Progenitor cell of endocrine pancreas (in vitro differentiated cells): ENCODE data around the gene RALGAPA2. TPM values are rescaled to one million over a fixed set of nuclear protein-coding genes. Genes with fewer than 3 reads are reported as not detected.
A peak's percentile ranks its signal among the peaks of the same experiment; 100 is the strongest.

Experiments used
- DNase-seq: peaks from one replicate; pipeline ENCODE4 v3.0.0; 2021; ENCODE audit warnings: low spot score; ENCODE audit not compliant: unreplicated experiment
- H3K27ac Mint-ChIP-seq: 2 replicates; pipeline ENCODE4 v1.8.0; 2021; ENCODE audit warnings: mild to moderate bottlenecking, moderate library complexity, mixed read lengths
- H3K27me3 Mint-ChIP-seq: 2 replicates; pipeline ENCODE4 v1.8.0; 2021; ENCODE audit warnings: mixed read lengths
- H3K36me3 Mint-ChIP-seq: 2 replicates; pipeline ENCODE4 v1.8.0; 2022; ENCODE audit warnings: mixed read lengths; ENCODE audit not compliant: insufficient read depth
- H3K4me1 Mint-ChIP-seq: 2 replicates; pipeline ENCODE4 v1.8.0; 2021; ENCODE audit warnings: low read depth, mixed read lengths
- H3K4me3 Mint-ChIP-seq: 2 replicates; pipeline ENCODE4 v1.8.0; 2021; ENCODE audit warnings: low read depth, mild to moderate bottlenecking, moderate library complexity, mixed read lengths
- H3K9me3 Mint-ChIP-seq: 2 replicates; pipeline ENCODE4 v1.8.0; 2021; ENCODE audit warnings: low read depth, mixed read lengths
- CTCF ChIP-seq: fragments of 200-600 bp; sonication (generic); IDR thresholded peaks from one replicate; pipeline ENCODE4 v1.5.0; 2021; ENCODE audit warnings: antibody characterized with exemption, mild to moderate bottlenecking; ENCODE audit not compliant: unreplicated experiment
- total RNA-seq: library from RNA; stranded (reverse); gene quantifications from 2 replicates; pipeline ENCODE4 v1.2.1, GENCODE V29; 2021

The RALGAPA2 gene
- total RNA-seq, 1 donor from 2014 or later: 109 TPM

GRCh38 chr20:20473657-20474056, 238.8 kb downstream of the RALGAPA2 start:
- TF ChIP-seq CTCF: no peak
- no peak for DNase-seq
- Mint-ChIP-seq H3K4me1 (peaks cover 1% of the 10 kb centered on the region), H3K4me3 (no peak overlapping the region), H3K27ac (no peak overlapping the region), H3K27me3 (no peaks in the 10 kb centered on the region), H3K9me3 (no peaks in the 10 kb centered on the region), H3K36me3 (peaks cover 28% of the 10 kb centered on the region)

- no peak overlapping the region for H3K4me3 Mint-ChIP-seq
- no peak overlapping the region for H3K27ac Mint-ChIP-seq
- H3K27me3 Mint-ChIP-seq: no peaks in the 10 kb centered on the region
- DNase-seq: no peak
- H3K9me3 Mint-ChIP-seq: no peaks in the 10 kb centered on the region
- H3K36me3 Mint-ChIP-seq: peaks cover 31% of the 10 kb centered on the region
- TF ChIP-seq CTCF: no peak
- H3K4me1 Mint-ChIP-seq: peaks cover 1% of the 10 kb centered on the region
Observed at GRCh38 chr20:20472684-20473274, 239.7 kb downstream of the RALGAPA2 start.

GRCh38 chr20:20466341-20466879, 246.0 kb downstream of the RALGAPA2 start:
- Mint-ChIP-seq H3K36me3 (peaks cover 10% of the 10 kb centered on the region), H3K27me3 (no peaks in the 10 kb centered on the region), H3K27ac (no peak overlapping the region), H3K9me3 (no peaks in the 10 kb centered on the region), H3K4me1 (peaks cover 12% of the 10 kb centered on the region), H3K4me3 (no peak overlapping the region)
- DNase-seq: no peak
- TF ChIP-seq CTCF: no peak

- peak; percentile 53 for TF ChIP-seq CTCF
- Mint-ChIP-seq H3K9me3 (no peaks in the 10 kb centered on the region), H3K4me1 (peaks cover 12% of the 10 kb centered on the region), H3K36me3 (peaks cover 11% of the 10 kb centered on the region), H3K4me3 (no peak overlapping the region), H3K27me3 (no peaks in the 10 kb centered on the region), H3K27ac (no peak overlapping the region)
- no peak for DNase-seq
Observed at GRCh38 chr20:20465252-20465651, 247.2 kb downstream of the RALGAPA2 start.

GRCh38 chr20:20463933-20464374, 248.5 kb downstream of the RALGAPA2 start:
- no peak for TF ChIP-seq CTCF
- DNase-seq: no peak
- Mint-ChIP-seq H3K4me1 (peaks cover 11% of the 10 kb centered on the region), H3K27ac (no peak overlapping the region), H3K27me3 (no peaks in the 10 kb centered on the region), H3K4me3 (no peak overlapping the region), H3K36me3 (peaks cover 10% of the 10 kb centered on the region), H3K9me3 (no peaks in the 10 kb centered on the region)
